GM06990 (cell line): ENCODE measurements around the gene CORT.

Experiments
- DNase-seq: peaks from one replicate; pipeline ENCODE4 v3.0.0-alpha.2; 2011; ENCODE audit not compliant: insufficient read length; ENCODE audit errors: extremely low read depth
- H3K27me3 ChIP-seq: replicated peaks from 2 replicates; pipeline ENCODE4 v1.6.0; 2011; ENCODE audit warnings: low read length; ENCODE audit not compliant: control insufficient read depth, insufficient read depth
- H3K36me3 ChIP-seq: 2 replicates; pipeline ENCODE4 v1.5.1; 2011; ENCODE audit warnings: low read length; ENCODE audit not compliant: control insufficient read depth, insufficient read depth
- H3K4me3 ChIP-seq: replicated peaks from 2 replicates; pipeline ENCODE4 v1.5.1; 2011; ENCODE audit warnings: low read depth, mild to moderate bottlenecking, control low read depth, low read length
- TF ChIP-seq, protein P1 (sequence below): IDR thresholded peaks from 2 replicates; pipeline ENCODE4 v1.5.1; 2011; ENCODE audit warnings: low read length, control low read depth, mild to moderate bottlenecking, inconsistent platforms; ENCODE audit not compliant: insufficient read depth, poor library complexity, severe bottlenecking

CORT gene

DNA sequence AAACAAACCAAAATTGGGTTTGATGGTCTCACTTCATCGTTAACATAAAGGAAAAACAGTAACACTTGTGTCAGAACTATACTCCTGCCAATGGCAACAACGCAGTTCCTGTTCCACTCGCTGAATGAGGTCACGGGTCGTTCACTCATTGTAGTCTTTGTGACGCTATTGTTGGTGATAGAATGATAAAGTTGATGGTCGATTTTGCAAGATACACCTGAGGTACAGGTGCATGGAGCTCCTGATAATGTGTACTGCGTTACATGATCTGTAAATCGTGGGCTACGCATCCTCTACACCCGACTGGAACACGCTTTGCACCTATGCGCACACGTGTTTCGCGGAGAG, 20.0 kb upstream of the CORT start:
- DNase-seq: no peak
- Histone ChIP-seq H3K4me3 (peak overlapping the region; percentile 70), H3K36me3 (no peaks in the 10 kb centered on the region), H3K27me3 (no peaks in the 10 kb centered on the region)
- TF ChIP-seq, protein P1, sequence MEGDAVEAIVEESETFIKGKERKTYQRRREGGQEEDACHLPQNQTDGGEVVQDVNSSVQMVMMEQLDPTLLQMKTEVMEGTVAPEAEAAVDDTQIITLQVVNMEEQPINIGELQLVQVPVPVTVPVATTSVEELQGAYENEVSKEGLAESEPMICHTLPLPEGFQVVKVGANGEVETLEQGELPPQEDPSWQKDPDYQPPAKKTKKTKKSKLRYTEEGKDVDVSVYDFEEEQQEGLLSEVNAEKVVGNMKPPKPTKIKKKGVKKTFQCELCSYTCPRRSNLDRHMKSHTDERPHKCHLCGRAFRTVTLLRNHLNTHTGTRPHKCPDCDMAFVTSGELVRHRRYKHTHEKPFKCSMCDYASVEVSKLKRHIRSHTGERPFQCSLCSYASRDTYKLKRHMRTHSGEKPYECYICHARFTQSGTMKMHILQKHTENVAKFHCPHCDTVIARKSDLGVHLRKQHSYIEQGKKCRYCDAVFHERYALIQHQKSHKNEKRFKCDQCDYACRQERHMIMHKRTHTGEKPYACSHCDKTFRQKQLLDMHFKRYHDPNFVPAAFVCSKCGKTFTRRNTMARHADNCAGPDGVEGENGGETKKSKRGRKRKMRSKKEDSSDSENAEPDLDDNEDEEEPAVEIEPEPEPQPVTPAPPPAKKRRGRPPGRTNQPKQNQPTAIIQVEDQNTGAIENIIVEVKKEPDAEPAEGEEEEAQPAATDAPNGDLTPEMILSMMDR: no peak

DNA sequence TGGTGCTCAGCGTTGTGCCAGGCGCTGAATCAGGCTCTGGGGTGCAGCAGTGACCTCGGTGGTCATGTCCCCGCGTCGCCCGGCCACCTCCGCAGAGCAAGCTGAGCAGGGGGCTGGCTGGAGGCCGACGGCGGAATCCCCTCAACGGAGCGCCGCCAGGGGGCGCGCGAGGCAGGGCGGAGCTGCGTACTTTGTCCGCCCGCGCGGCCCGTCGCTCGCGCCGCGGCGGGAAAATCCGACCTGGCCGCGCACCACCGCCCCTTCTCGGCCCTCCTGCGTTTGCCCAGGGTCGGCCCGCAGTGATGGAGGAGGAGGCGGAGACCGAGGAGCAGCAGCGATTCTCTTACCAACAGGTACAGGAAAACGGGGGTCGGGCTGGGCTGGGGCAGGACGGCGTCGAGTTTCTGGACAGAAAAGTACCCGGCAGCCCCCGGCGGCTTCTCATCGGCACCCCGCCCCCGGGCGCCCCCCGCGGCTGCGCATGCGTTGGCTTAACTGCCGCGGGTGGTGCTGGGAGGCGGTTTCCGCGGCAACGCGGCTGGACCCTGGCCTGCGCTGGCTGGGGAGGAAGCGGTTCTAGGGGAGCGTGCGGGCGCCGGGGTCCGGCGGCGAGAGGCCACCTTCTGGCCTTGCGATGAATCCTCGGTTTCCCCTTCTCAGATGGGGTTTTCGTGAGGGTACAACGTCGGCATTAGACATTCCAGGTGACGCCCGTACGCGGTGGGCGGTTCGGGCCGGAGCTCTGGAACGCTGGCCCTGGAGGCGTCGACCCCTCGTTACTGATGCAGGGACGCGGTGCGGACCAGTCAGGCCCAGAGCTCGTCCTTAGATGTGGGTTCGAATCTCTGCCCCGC, 19.4 kb upstream of the CORT start, which contains the start of gene CENPS:
Gene CENPS, plus strand, starts transcription at position 218 of the 854 bp plus-strand sequence. Its CDS starts 85 bp downstream, at position 303.
- Histone ChIP-seq H3K27me3 (no peaks in the 10 kb centered on the region), H3K4me3 (peak within 1 kb of the TSS; percentile 70), H3K36me3 (no peaks in the 10 kb centered on the region)
- DNase-seq: peak; percentile 96
- TF ChIP-seq, protein P1: peak; percentile 74

DNA sequence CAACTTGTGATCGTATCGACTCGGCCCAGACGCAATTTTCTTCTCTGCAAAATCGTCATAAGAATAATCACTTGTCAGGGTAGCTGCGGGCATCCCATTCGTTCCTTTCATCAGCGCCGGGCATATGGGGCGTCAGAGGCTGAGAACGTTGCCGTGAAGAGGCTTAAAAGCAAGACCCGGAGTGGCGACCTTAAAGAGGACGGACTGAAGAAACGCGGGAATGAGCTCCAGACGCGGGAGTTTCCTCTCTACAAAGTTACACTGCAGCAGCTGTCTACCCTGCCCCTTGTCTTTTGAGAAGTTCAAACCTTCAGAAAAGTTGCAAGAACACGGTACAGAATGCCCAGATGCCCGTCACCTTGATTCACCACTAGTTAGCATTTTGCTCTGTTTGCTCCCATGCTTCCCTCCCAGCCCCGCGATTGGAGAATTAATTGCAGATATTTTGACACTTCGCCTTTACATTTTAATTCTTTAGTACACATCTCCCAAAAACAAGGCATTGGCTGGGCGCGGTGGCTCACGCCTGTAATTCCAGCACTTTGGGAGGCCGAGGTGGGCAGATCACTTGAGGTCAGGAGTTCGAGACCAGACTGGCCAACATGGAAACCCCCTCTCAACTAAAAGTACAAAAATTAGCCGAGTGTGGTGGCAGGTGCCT, 18.6 kb upstream of the CORT start:
- no peaks in the 10 kb centered on the region for H3K27me3 ChIP-seq
- no peak for DNase-seq
- H3K4me3 ChIP-seq: peak overlapping the region; percentile 70
- TF ChIP-seq, protein P1: no peak
- H3K36me3 ChIP-seq: no peaks in the 10 kb centered on the region

DNA sequence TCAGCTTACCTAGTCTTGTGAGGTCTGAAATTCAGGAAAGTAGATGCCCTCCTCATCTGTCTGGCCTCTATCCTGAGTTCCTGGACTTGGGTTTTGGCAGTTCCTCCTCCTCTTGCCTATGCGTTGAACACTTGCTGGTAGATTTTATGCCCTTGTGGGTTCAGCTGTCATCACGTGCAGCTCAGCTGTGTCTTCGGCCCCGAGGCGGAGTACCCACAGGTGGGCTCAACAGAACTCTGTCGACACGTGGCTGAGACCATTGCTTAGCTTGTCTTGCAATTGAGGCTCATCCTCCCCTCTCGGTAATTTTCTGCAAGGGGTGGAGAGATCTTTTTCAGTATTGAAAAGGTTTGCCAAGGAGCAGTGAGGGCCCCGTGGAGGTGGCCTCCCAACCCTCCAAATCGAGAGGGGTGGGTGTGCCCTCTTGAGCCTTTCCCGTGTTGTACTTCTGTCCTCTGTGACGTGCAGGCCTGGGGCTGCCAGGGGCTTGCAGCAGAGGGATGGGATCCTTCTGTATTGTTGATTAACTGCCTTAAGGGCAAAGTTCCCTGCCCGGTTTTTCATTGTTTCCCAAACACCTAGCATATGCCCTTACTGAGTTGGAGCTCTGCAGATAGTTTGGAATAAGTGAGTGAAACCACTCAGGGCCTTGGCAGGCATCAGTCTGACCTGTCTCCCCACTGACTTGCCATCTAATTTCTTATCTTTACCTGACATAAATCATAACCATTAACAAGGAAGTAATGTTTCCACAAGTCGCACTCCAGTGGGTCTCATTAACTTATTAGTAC, 16.7 kb upstream of the CORT start:
- Histone ChIP-seq H3K27me3 (no peaks in the 10 kb centered on the region), H3K4me3 (no peak overlapping the region), H3K36me3 (no peaks in the 10 kb centered on the region)
- no peak for DNase-seq
- TF ChIP-seq, protein P1: no peak

DNA sequence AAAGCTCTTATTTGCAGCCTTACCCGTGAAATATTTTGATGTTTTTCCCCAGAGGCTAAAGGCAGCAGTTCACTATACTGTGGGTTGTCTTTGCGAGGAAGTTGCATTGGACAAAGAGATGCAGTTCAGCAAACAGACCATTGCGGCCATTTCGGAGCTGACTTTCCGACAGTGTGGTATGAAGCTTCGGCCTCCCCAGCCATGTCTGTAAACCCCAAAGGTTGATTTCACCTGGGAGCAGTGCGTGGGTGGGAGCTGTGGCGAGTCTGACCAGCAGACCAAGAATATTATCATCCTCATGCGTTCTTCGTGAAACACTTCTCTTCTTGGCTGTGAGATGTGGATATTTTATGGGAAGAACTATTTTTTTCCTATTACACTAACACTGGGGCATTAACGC, 16.0 kb upstream of the CORT start:
- Histone ChIP-seq H3K36me3 (no peaks in the 10 kb centered on the region), H3K4me3 (no peak overlapping the region), H3K27me3 (no peaks in the 10 kb centered on the region)
- no peak for DNase-seq
- TF ChIP-seq, protein P1: no peak
